Measurements from ENCODE around the gene TMTC4.

- TF ChIP-seq CTCF (IDR thresholded peaks at IDR 0.05; ENCODE audit: insufficient read depth, low read length, poor library complexity, severe bottlenecking) (no peak), EZH2phosphoT487 (conservative IDR thresholded peaks at IDR 0.05; ENCODE audit: low read length) (no peak)
Observed at GRCh38 chr13:100602493-100603111, 72.0 kb downstream of the TMTC4 start.

Data from SU-DHL-6 (cell line).